Keratinocyte (primary cell): ENCODE measurements around the gene RSRC2.
"Not testable (repeated sequence)": the region's sequence is repeated elsewhere in the genome, so short reads cannot be mapped to it uniquely, and the experiment has no call there.

Source experiments
- EZH2 ChIP-seq: IDR thresholded peaks from one replicate; pipeline ENCODE4 v1.6.1; 2012; ENCODE audit warnings: inconsistent platforms, mild to moderate bottlenecking, low read length, moderate library complexity
- TF ChIP-seq, protein P1 (sequence below), 3 experiments: IDR thresholded peaks in 1 of 3; conservative IDR thresholded peaks in 1 of 3; optimal IDR thresholded peaks in 1 of 3; 2 replicates in 2 of 3; 3 replicates in 1 of 3; pipeline versions ENCODE3 to v1.5.1; 2011; ENCODE audit warnings: low read length in 3 of 3, mild to moderate bottlenecking in 3 of 3, moderate library complexity in 2 of 3, control low read depth in 1 of 3, inconsistent platforms in 1 of 3; ENCODE audit not compliant: insufficient read depth in 2 of 3; ENCODE audit errors: extremely low read depth in 1 of 3

DNA sequence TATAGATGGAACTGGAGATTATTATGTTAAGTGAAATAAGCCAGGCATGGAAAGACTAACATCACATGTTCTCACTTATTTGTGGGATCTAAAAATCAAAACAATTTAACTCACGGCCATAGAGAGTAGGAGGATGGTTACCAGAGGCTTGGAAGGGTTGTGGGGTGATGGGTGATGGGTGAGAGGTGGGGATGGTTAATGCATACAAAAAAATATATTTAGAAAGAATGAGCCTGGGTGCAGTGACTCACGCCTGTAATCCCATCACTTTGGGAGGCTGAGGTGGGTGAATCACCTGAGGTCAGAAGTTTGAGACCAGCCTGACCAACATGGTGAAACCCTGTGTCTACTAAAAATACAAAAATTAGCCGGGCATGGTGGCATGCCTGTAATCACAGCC lies 43.3 kb upstream of the RSRC2 start:
- TF ChIP-seq, protein P1, sequence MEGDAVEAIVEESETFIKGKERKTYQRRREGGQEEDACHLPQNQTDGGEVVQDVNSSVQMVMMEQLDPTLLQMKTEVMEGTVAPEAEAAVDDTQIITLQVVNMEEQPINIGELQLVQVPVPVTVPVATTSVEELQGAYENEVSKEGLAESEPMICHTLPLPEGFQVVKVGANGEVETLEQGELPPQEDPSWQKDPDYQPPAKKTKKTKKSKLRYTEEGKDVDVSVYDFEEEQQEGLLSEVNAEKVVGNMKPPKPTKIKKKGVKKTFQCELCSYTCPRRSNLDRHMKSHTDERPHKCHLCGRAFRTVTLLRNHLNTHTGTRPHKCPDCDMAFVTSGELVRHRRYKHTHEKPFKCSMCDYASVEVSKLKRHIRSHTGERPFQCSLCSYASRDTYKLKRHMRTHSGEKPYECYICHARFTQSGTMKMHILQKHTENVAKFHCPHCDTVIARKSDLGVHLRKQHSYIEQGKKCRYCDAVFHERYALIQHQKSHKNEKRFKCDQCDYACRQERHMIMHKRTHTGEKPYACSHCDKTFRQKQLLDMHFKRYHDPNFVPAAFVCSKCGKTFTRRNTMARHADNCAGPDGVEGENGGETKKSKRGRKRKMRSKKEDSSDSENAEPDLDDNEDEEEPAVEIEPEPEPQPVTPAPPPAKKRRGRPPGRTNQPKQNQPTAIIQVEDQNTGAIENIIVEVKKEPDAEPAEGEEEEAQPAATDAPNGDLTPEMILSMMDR (optimal IDR thresholded peaks at IDR 0.05 in 1 of 3, IDR thresholded peaks at IDR 0.05 in 1 of 3, conservative IDR thresholded peaks at IDR 0.05 in 1 of 3; ENCODE audit: extremely low read depth in 1 of 3, insufficient read depth in 2 of 3, low read length in 3 of 3), result not testable (repeated sequence)
- not testable (repeated sequence) for TF ChIP-seq EZH2
